HepG2 (cell line): ENCODE data around the gene GAL3ST1. TPM values are rescaled to one million over a fixed set of nuclear protein-coding genes. Genes with fewer than 3 reads are reported as not detected.

ENCODE experiments used
- ARNT ChIP-seq: fragments of 450-650 bp; IDR thresholded peaks from 2 replicates; pipeline ENCODE4 v1.6.1; 2017
- CBFB ChIP-seq: sonication (generic); formaldehyde crosslinking; IDR thresholded peaks from 2 replicates; pipeline ENCODE4 v1.4.0; 2020; ENCODE audit warnings: missing genetic modification reagents
- EP300 ChIP-seq, 3 experiments: sonication (generic) in 1 of 3; formaldehyde crosslinking in 1 of 3; IDR thresholded peaks; 2 replicates each; pipeline versions ENCODE4 v1.5.1 to v1.6.1; 2011 to 2020; ENCODE audit warnings: low read depth in 2 of 3, low read length in 2 of 3, borderline replicate concordance in 1 of 3, improper control_type of control experiment in 1 of 3, mild to moderate bottlenecking in 1 of 3, missing genetic modification reagents in 1 of 3, moderate library complexity in 1 of 3
- ETV6 ChIP-seq: sonication (generic); formaldehyde crosslinking; conservative IDR thresholded peaks from 2 replicates; pipeline ENCODE4 v1.4.0; 2020; ENCODE audit warnings: missing genetic modification reagents
- HMGA1 ChIP-seq: sonication (generic); formaldehyde crosslinking; conservative IDR thresholded peaks from 2 replicates; pipeline ENCODE4 v1.4.0; 2020; ENCODE audit warnings: missing genetic modification reagents
- KDM5A ChIP-seq: fragments of 200-600 bp; sonication (generic); IDR thresholded peaks from 2 replicates; pipeline ENCODE4 v1.7.0; 2018; ENCODE audit warnings: antibody characterized with exemption, mild to moderate bottlenecking, low read length, borderline replicate concordance
- MAZ ChIP-seq, 2 experiments: sonication (generic) in 1 of 2; formaldehyde crosslinking in 1 of 2; IDR thresholded peaks; 2 replicates each; pipeline versions ENCODE4 v1.5.0 to v1.6.1; 2012 to 2020; ENCODE audit warnings: low read depth in 2 of 2, mild to moderate bottlenecking in 2 of 2, borderline replicate concordance in 1 of 2, improper control_type of control experiment in 1 of 2, low read length in 1 of 2, missing genetic modification reagents in 1 of 2, moderate library complexity in 1 of 2
- PCBP1 ChIP-seq: fragments of 200-400 bp; formaldehyde crosslinking; IDR thresholded peaks from 2 replicates; pipeline ENCODE4 v1.6.1; 2017; ENCODE audit warnings: mild to moderate bottlenecking, low read depth, low read length, borderline replicate concordance
- RBAK ChIP-seq: sonication (generic); formaldehyde crosslinking; IDR thresholded peaks from 2 replicates; pipeline ENCODE4 v1.5.1; 2020; ENCODE audit warnings: mild to moderate bottlenecking, missing genetic modification reagents
- SMARCE1 ChIP-seq: fragments of 450-650 bp; IDR thresholded peaks from 2 replicates; pipeline ENCODE4 v1.6.1; 2017; ENCODE audit warnings: borderline replicate concordance
- ZFP62 ChIP-seq: sonication (generic); formaldehyde crosslinking; IDR thresholded peaks from 2 replicates; pipeline ENCODE4 v1.4.0; 2020; ENCODE audit warnings: missing genetic modification reagents
- ZFP90 ChIP-seq: sonication (generic); formaldehyde crosslinking; IDR thresholded peaks from 2 replicates; pipeline ENCODE4 v1.8.0; 2022; ENCODE audit warnings: missing genetic modification reagents, mild to moderate bottlenecking, inconsistent platforms, borderline replicate concordance
- ZNF121 ChIP-seq: sonication (generic); formaldehyde crosslinking; IDR thresholded peaks from 2 replicates; pipeline ENCODE4 v1.5.0; 2020; ENCODE audit warnings: mild to moderate bottlenecking, missing genetic modification reagents
- ZNF232 ChIP-seq: sonication (generic); formaldehyde crosslinking; IDR thresholded peaks from 2 replicates; pipeline ENCODE4 v1.4.0; 2020; ENCODE audit warnings: missing genetic modification reagents, borderline replicate concordance
- ZNF292 ChIP-seq: sonication (generic); formaldehyde crosslinking; IDR thresholded peaks from 2 replicates; pipeline ENCODE4 v1.8.1; 2022; ENCODE audit warnings: mild to moderate bottlenecking, low read depth, missing genetic modification reagents, borderline replicate concordance
- ZNF441 ChIP-seq: sonication (generic); formaldehyde crosslinking; IDR thresholded peaks from 2 replicates; pipeline ENCODE4 v1.7.0; 2021; ENCODE audit warnings: missing genetic modification reagents, borderline replicate concordance
- ZNF775 ChIP-seq: sonication (generic); formaldehyde crosslinking; IDR thresholded peaks from 2 replicates; pipeline ENCODE4 v1.4.0; 2020; ENCODE audit warnings: missing genetic modification reagents, mild to moderate bottlenecking, moderate library complexity, borderline replicate concordance
- polyA plus RNA-seq, 8 experiments: library from polyadenylated mRNA; depleted of rRNA in 3 of 8; stranded (reverse) in 7 of 8; unstranded in 1 of 8; fragments of >200 nt; fragmentation: Illumina TruSeq in 4 of 8; extraction: Trizol in 4 of 8; gene quantifications; 2 replicates each; pipeline versions ENCODE4 v1.2.1 to v1.2.3, GENCODE V29; 2011 to 2016; ENCODE audit warnings: low read depth in 4 of 8, missing spikeins in 1 of 8, mixed read lengths in 1 of 8; ENCODE audit not compliant: insufficient read depth in 1 of 8
- total RNA-seq, 5 experiments: library from RNA; depleted of rRNA; stranded (reverse); fragments of >200 nt; fragmentation: Illumina TruSeq; extraction: Trizol; gene quantifications; 2 replicates each; pipeline ENCODE4 v1.2.3, GENCODE V29; 2016; ENCODE audit warnings: low read depth in 1 of 5
- TF ChIP-seq, protein P1 (sequence below): sonication (generic); formaldehyde crosslinking; conservative IDR thresholded peaks from 2 replicates; pipeline ENCODE4 v1.8.0; 2022; ENCODE audit warnings: mild to moderate bottlenecking, moderate library complexity, missing genetic modification reagents
- TF ChIP-seq, protein P2 (sequence below): sonication (generic); formaldehyde crosslinking; IDR thresholded peaks from 2 replicates; pipeline ENCODE4 v1.8.0; 2022; ENCODE audit warnings: mild to moderate bottlenecking, missing genetic modification reagents; ENCODE audit not compliant: insufficient replicate concordance
- TF ChIP-seq, protein P3 (sequence below): sonication (generic); formaldehyde crosslinking; IDR thresholded peaks from 2 replicates; pipeline ENCODE4 v1.4.0; 2020; ENCODE audit warnings: missing genetic modification reagents; ENCODE audit errors: not compliant biosample characterization
- TF ChIP-seq, protein P4 (sequence below): IDR thresholded peaks from 2 replicates; pipeline ENCODE4 v1.6.1; 2012; ENCODE audit warnings: low read depth, low read length, improper control_type of control experiment
- TF ChIP-seq, protein P5 (sequence below): sonication (generic); formaldehyde crosslinking; IDR thresholded peaks from 2 replicates; pipeline ENCODE4 v1.4.0; 2020; ENCODE audit warnings: missing genetic modification reagents
- TF ChIP-seq, protein P6 (sequence below): sonication (generic); formaldehyde crosslinking; IDR thresholded peaks from 2 replicates; pipeline ENCODE4 v1.5.0; 2020; ENCODE audit warnings: mild to moderate bottlenecking, low read depth, missing genetic modification reagents, borderline replicate concordance

GAL3ST1 gene
- total and polyA plus RNA-seq, 2 of the 13 experiments (the other 11 are each of a cell fraction or from before 2014, with no cell fraction given): 4.4 to 14.7 TPM

DNA sequence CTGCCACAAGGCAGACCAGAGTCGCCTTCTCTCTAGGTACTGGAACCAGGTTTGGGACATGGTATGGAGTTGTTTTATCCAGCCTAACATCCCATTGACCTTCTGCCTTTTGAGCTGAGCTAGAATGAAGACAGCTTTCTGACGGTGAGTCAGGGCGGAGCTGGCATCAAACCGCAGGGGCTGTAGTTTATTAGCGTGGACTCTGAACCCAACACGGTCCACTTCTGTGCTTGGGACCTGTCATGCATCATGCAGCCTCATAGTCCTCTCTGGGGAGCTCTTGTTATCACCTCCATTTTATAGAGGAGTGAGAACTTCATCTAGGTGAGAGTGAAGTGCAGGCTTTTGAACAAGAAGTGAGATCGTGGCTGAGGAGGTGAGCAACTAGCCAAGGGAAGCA is 8.3 kb downstream of the GAL3ST1 start (continued):
- TF ChIP-seq, protein P1, sequence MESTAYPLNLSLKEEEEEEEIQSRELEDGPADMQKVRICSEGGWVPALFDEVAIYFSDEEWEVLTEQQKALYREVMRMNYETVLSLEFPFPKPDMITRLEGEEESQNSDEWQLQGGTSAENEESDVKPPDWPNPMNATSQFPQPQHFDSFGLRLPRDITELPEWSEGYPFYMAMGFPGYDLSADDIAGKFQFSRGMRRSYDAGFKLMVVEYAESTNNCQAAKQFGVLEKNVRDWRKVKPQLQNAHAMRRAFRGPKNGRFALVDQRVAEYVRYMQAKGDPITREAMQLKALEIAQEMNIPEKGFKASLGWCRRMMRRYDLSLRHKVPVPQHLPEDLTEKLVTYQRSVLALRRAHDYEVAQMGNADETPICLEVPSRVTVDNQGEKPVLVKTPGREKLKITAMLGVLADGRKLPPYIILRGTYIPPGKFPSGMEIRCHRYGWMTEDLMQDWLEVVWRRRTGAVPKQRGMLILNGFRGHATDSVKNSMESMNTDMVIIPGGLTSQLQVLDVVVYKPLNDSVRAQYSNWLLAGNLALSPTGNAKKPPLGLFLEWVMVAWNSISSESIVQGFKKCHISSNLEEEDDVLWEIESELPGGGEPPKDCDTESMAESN (CRISPR knock-in tag): no peak
- no peak for TF ChIP-seq ZNF121 (CRISPR knock-in tag)
- no peak for TF ChIP-seq ZFP90
- no peak for TF ChIP-seq ZNF232 (CRISPR knock-in tag)
- TF ChIP-seq KDM5A: no peak
- TF ChIP-seq RBAK (CRISPR knock-in tag): no peak
- TF ChIP-seq, protein P2, sequence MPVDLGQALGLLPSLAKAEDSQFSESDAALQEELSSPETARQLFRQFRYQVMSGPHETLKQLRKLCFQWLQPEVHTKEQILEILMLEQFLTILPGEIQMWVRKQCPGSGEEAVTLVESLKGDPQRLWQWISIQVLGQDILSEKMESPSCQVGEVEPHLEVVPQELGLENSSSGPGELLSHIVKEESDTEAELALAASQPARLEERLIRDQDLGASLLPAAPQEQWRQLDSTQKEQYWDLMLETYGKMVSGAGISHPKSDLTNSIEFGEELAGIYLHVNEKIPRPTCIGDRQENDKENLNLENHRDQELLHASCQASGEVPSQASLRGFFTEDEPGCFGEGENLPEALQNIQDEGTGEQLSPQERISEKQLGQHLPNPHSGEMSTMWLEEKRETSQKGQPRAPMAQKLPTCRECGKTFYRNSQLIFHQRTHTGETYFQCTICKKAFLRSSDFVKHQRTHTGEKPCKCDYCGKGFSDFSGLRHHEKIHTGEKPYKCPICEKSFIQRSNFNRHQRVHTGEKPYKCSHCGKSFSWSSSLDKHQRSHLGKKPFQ: no peak
- TF ChIP-seq, protein P3, sequence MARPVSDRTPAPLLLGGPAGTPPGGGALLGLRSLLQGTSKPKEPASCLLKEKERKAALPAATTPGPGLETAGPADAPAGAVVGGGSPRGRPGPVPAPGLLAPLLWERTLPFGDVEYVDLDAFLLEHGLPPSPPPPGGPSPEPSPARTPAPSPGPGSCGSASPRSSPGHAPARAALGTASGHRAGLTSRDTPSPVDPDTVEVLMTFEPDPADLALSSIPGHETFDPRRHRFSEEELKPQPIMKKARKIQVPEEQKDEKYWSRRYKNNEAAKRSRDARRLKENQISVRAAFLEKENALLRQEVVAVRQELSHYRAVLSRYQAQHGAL: no peak
- TF ChIP-seq PCBP1: no peak
- no peak for TF ChIP-seq ETV6
- TF ChIP-seq MAZ (IDR thresholded peaks at IDR 0.05; ENCODE audit: borderline replicate concordance, low read depth, low read length): no peak
- TF ChIP-seq MAZ (CRISPR knock-in tag; IDR thresholded peaks at IDR 0.05; ENCODE audit: low read depth): no peak
- TF ChIP-seq, protein P4, sequence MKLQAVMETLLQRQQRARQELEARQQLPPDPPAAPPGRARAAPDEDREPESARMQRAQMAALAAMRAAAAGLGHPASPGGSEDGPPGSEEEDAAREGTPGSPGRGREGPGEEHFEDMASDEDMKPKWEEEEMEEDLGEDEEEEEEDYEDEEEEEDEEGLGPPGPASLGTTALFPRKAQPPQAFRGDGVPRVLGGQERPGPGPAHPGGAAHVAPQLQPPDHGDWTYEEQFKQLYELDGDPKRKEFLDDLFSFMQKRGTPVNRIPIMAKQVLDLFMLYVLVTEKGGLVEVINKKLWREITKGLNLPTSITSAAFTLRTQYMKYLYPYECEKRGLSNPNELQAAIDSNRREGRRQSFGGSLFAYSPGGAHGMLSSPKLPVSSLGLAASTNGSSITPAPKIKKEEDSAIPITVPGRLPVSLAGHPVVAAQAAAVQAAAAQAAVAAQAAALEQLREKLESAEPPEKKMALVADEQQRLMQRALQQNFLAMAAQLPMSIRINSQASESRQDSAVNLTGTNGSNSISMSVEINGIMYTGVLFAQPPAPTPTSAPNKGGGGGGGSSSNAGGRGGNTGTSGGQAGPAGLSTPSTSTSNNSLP: peak; percentile 66; the same call in 1 of the 2 replicates
- no peak for TF ChIP-seq ARNT
- no peak for TF ChIP-seq HMGA1 (CRISPR knock-in tag)
- TF ChIP-seq, protein P5, sequence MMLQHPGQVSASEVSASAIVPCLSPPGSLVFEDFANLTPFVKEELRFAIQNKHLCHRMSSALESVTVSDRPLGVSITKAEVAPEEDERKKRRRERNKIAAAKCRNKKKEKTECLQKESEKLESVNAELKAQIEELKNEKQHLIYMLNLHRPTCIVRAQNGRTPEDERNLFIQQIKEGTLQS (CRISPR knock-in tag): no peak
- peak; percentile 56; the same call in 1 of the 2 replicates for TF ChIP-seq ZNF292 (CRISPR knock-in tag)
- TF ChIP-seq SMARCE1: no peak
- 0 out of 2 replicates have a peak, but pooled peaks have one; percentile 22 for TF ChIP-seq CBFB (CRISPR knock-in tag)
- TF ChIP-seq, protein P6, sequence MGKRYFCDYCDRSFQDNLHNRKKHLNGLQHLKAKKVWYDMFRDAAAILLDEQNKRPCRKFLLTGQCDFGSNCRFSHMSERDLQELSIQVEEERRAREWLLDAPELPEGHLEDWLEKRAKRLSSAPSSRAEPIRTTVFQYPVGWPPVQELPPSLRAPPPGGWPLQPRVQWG (CRISPR knock-in tag): no peak
- no peak for TF ChIP-seq ZNF441 (CRISPR knock-in tag)
- no peak for TF ChIP-seq EP300 (IDR thresholded peaks at IDR 0.05; ENCODE audit: low read depth in 2 of 2, low read length in 2 of 2)
- TF ChIP-seq EP300 (CRISPR knock-in tag; IDR thresholded peaks at IDR 0.05; ENCODE audit: borderline replicate concordance): no peak
- TF ChIP-seq ZNF775 (CRISPR knock-in tag): no peak
- TF ChIP-seq ZFP62: no peak
